ENCODE data around the gene MYT1.
"Not testable (repeated sequence)": the region's sequence is repeated elsewhere in the genome, so short reads cannot be mapped to it uniquely, and the experiment has no call there.

The MYT1 gene

GRCh38 chr20:64169091-64169560 lies 4.9 kb downstream of the MYT1 start:
- no peak for DNase-seq (ENCODE audit: low spot score)

- DNase-seq (ENCODE audit: low spot score), result no peak
Observed at GRCh38 chr20:64171211-64171610, 7.0 kb downstream of the MYT1 start.

GRCh38 chr20:64173116-64173515 lies 8.9 kb downstream of the MYT1 start:
- DNase-seq (ENCODE audit: low spot score), result no peak

- DNase-seq (ENCODE audit: low spot score), result no peak
Observed at GRCh38 chr20:64176551-64176950, 12.3 kb downstream of the MYT1 start.

GRCh38 chr20:64176971-64177370 lies 12.7 kb downstream of the MYT1 start:
- DNase-seq (ENCODE audit: low spot score), result no peak

GRCh38 chr20:64177384-64177783 lies 13.1 kb downstream of the MYT1 start:
- DNase-seq (ENCODE audit: low spot score), result no peak

- no peak for DNase-seq (ENCODE audit: low spot score)
Observed at GRCh38 chr20:64177787-64178186, 13.5 kb downstream of the MYT1 start.

GRCh38 chr20:64178925-64179324 lies 14.7 kb downstream of the MYT1 start:
- DNase-seq (ENCODE audit: low spot score), result not testable (repeated sequence)

- DNase-seq (ENCODE audit: low spot score), result no peak
Observed at GRCh38 chr20:64179805-64180204, 15.6 kb downstream of the MYT1 start.

GRCh38 chr20:64180673-64181072 lies 16.4 kb downstream of the MYT1 start:
- DNase-seq (ENCODE audit: low spot score), result no peak

- DNase-seq (ENCODE audit: low spot score), result no peak
Observed at GRCh38 chr20:64181391-64181790, 17.1 kb downstream of the MYT1 start.

- DNase-seq (ENCODE audit: low spot score), result no peak
Observed at GRCh38 chr20:64182146-64182865, 18.1 kb downstream of the MYT1 start.

GRCh38 chr20:64183313-64183712 lies 19.1 kb downstream of the MYT1 start:
- no peak for DNase-seq (ENCODE audit: low spot score)

GRCh38 chr20:64184795-64185194 lies 20.5 kb downstream of the MYT1 start:
- DNase-seq (ENCODE audit: low spot score), result no peak

- no peak for DNase-seq (ENCODE audit: low spot score)
Observed at GRCh38 chr20:64185276-64185900, 21.1 kb downstream of the MYT1 start.

- DNase-seq (ENCODE audit: low spot score), result no peak
Observed at GRCh38 chr20:64186071-64186598, 21.9 kb downstream of the MYT1 start.

GRCh38 chr20:64187213-64187612 lies 23.0 kb downstream of the MYT1 start:
- DNase-seq (ENCODE audit: low spot score), result not testable (repeated sequence)

GRCh38 chr20:64188091-64188490 lies 23.8 kb downstream of the MYT1 start:
- DNase-seq (ENCODE audit: low spot score), result no peak

- no peak for DNase-seq (ENCODE audit: low spot score)
Observed at GRCh38 chr20:64188682-64189529, 24.7 kb downstream of the MYT1 start.

GRCh38 chr20:64189530-64189966 lies 25.3 kb downstream of the MYT1 start:
- no peak for DNase-seq (ENCODE audit: low spot score)

- DNase-seq (ENCODE audit: low spot score), result no peak
Observed at GRCh38 chr20:64189986-64190385, 25.7 kb downstream of the MYT1 start.

GRCh38 chr20:64191002-64191401 lies 26.8 kb downstream of the MYT1 start:
- no peak for DNase-seq (ENCODE audit: low spot score)
